Upper lobe of left lung (tissue), 6 donors: ENCODE results near the gene ADSL. TPM values are rescaled to one million over a fixed set of nuclear protein-coding genes. Genes with fewer than 3 reads are reported as not detected.
A peak's percentile ranks its signal among the peaks of the same experiment; 100 is the strongest.

ENCODE experiments used
- ATAC-seq, 2 donors: fragments of 200-7000 bp; cut with Tn5 transposase; one replicate each; pipeline ENCODE4 v1.9.1; 2022; ENCODE audit warnings: mild to moderate bottlenecking in 2 of 2, moderate library complexity in 2 of 2; ENCODE audit not compliant: low FRiP score in 2 of 2
- DNase-seq, 2 donors: peaks; one replicate each; pipeline ENCODE4 v3.0.0-alpha.2; 2019 to 2020
- H3K27ac ChIP-seq, 4 donors: fragments of 200-600 bp; sonication (generic); one replicate each; pipeline ENCODE4 v1.5.1; 2016 to 2019
- H3K27me3 ChIP-seq, 4 donors: fragments of 200-600 bp; sonication (generic); one replicate each; pipeline ENCODE4 v1.5.1; 2017 to 2019
- H3K36me3 ChIP-seq, 4 donors: fragments of 200-600 bp; sonication (generic); one replicate each; pipeline ENCODE4 v1.5.1; 2016 to 2019
- H3K4me1 ChIP-seq, 4 donors: fragments of 200-600 bp; sonication (generic); one replicate each; pipeline ENCODE4 v1.5.1; 2018 to 2019
- H3K4me3 ChIP-seq, 4 donors: fragments of 200-600 bp; sonication (generic); one replicate each; pipeline ENCODE4 v1.5.1; 2017 to 2019; ENCODE audit warnings: mild to moderate bottlenecking in 2 of 4, moderate library complexity in 1 of 4
- H3K9me3 ChIP-seq, 4 donors: fragments of 200-600 bp; sonication (generic); one replicate each; pipeline ENCODE4 v1.5.1; 2018 to 2019
- CTCF ChIP-seq, 6 experiments: fragments of 450-650 bp in 4 of 6; fragments of 200-600 bp in 2 of 6; sonication (generic) in 2 of 6; IDR thresholded peaks; one replicate each; pipeline ENCODE4 v1.5.1; 2016 to 2019; ENCODE audit warnings: antibody characterized with exemption in 6 of 6
- POLR2AphosphoS5 ChIP-seq, 2 donors: sonication (generic); formaldehyde crosslinking; IDR thresholded peaks; one replicate each; pipeline ENCODE4 v1.5.1; 2017; ENCODE audit warnings: antibody characterized with exemption in 2 of 2
- WGBS, 2 donors: methylation state at CpG; one replicate each; pipeline ENCODE4 v1.1.5; 2017 to 2018; 5-methylcytosine and 5-hydroxymethylcytosine counted together
- total RNA-seq, 6 donors: library from RNA; depleted of rRNA in 4 of 6; stranded (reverse); fragments of >200 nt in 4 of 6; gene quantifications; one replicate each; pipeline versions ENCODE4 v1.1.0 to v1.2.1, GENCODE V29; 2016 to 2021
- donor health status: DM: no; HTN: no; CAD: no; lungs with moderate emphysema.
- donor health status: DM: no; HTN: yes; CAD: no; lungs with severe emphysema.

The ADSL gene
- total RNA-seq, 6 donors from 2014 or later: 17.5 to 80.3 (median 37.9) TPM

- ATAC-seq (peak; percentile 66 to 70), DNase-seq (peak in 1 of 2 donors; percentile 34)
- peaks cover 33 to 47% (median 39%) of the 10 kb centered on the region in 4 donors for H3K4me1 ChIP-seq
- TF ChIP-seq CTCF (IDR thresholded peaks at IDR 0.05) (peak in 5 of 6 experiments; percentile 54 to 67 (median 62)), POLR2AphosphoS5 (IDR thresholded peaks at IDR 0.05) (no peak)
- no peaks in the 10 kb centered on the region for H3K9me3 ChIP-seq
- H3K4me3 ChIP-seq: peak overlapping the region in 2 of 4 donors; percentile 9 to 10
- 15 to 16% methylated on average over 11 to 12 of the region's 12 CpGs for WGBS, 2 donors
- peak overlapping the region; percentile 41 to 79 (median 55) for H3K27ac ChIP-seq
- peaks cover 0 to 17% (median 9%) of the 10 kb centered on the region in 4 donors for H3K36me3 ChIP-seq
- no peaks in the 10 kb centered on the region for H3K27me3 ChIP-seq
These were observed 90.5 kb downstream of the ADSL start for GRCh38 chr22:40436505-40437431.

Other genes starting within 250 kb of the ADSL start
- gene TNRC6B, start 168.6 kb upstream of the ADSL start, total RNA-seq: 100 to 1,000 TPM in 1 of 6 donors, 10 to 100 TPM in 5; 18.1 to 106 (median 60.3) TPM
- 100 to 1,000 TPM in 2 of 6 donors, 10 to 100 TPM in 4; 51.8 to 199 (median 84.0) TPM for gene SGSM3, start 24.1 kb downstream of the ADSL start, total RNA-seq